RWPE1 (cell line): ENCODE results near the gene TMEM139.
"Not testable (repeated sequence)": the region's sequence is repeated elsewhere in the genome, so short reads cannot be mapped to it uniquely, and the experiment has no call there.

Source experiments
- CTCF ChIA-PET: fragments of 350-600 bp; sonication (Branson Sonifier 250); formaldehyde crosslinking; extraction: SDS; loops from one replicate; lab custom pipeline; 2021; lab: Yijun Ruan, JAX
- POLR2A ChIA-PET: fragments of 400-600 bp; formaldehyde crosslinking; extraction: SDS; loops from one replicate; lab custom pipeline; 2020; ENCODE audit warnings: antibody characterized with exemption; ENCODE audit not compliant: low non-redundant PET; lab: Yijun Ruan, JAX
- DNase-seq: peaks from one replicate; pipeline ENCODE4 v3.0.0; 2012; ENCODE audit warnings: low spot score
- H3K27ac ChIP-seq: fragments of 450-650 bp; 2 replicates; pipeline ENCODE4 v1.5.1; 2017
- TF ChIP-seq, protein P1 (sequence below): fragments of 450-650 bp; conservative IDR thresholded peaks from 2 replicates; pipeline ENCODE4 v1.5.1; 2017; ENCODE audit warnings: low read depth, mild to moderate bottlenecking

The TMEM139 gene

GRCh38 chr7:143263266-143264195 lies 21.2 kb upstream of the TMEM139 start, which contains the start of gene GSTK1:
TSS of gene GSTK1 (plus strand) at chr7:143263441. CDS start at chr7:143263514, 73 bp downstream.
- ChIA-PET POLR2A (interaction anchor here (0.7 kb wide), 1 partner anchor 390 kb away, joined by 3 read pairs; no protein-coding TSS in a partner anchor), CTCF (interaction anchor here (0.6 to 1.0 kb wide), 3 partner anchors 23 to 719 kb away, joined by 3 to 4 read pairs (median 3); no protein-coding TSS in a partner anchor)
- H3K27ac ChIP-seq, result peak within 1 kb of the TSS; percentile 74
- TF ChIP-seq, protein P1, sequence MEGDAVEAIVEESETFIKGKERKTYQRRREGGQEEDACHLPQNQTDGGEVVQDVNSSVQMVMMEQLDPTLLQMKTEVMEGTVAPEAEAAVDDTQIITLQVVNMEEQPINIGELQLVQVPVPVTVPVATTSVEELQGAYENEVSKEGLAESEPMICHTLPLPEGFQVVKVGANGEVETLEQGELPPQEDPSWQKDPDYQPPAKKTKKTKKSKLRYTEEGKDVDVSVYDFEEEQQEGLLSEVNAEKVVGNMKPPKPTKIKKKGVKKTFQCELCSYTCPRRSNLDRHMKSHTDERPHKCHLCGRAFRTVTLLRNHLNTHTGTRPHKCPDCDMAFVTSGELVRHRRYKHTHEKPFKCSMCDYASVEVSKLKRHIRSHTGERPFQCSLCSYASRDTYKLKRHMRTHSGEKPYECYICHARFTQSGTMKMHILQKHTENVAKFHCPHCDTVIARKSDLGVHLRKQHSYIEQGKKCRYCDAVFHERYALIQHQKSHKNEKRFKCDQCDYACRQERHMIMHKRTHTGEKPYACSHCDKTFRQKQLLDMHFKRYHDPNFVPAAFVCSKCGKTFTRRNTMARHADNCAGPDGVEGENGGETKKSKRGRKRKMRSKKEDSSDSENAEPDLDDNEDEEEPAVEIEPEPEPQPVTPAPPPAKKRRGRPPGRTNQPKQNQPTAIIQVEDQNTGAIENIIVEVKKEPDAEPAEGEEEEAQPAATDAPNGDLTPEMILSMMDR, result no peak
- peak; percentile 67 for DNase-seq

- peak overlapping the region; percentile 74 for H3K27ac ChIP-seq
- POLR2A ChIA-PET, result not testable (repeated sequence)
Observed at GRCh38 chr7:143264196-143264568, 20.6 kb upstream of the TMEM139 start.

GRCh38 chr7:143265017-143265693 lies 19.6 kb upstream of the TMEM139 start:
- H3K27ac ChIP-seq, result no peak overlapping the region
- POLR2A ChIA-PET, result no interaction called here
- DNase-seq, result no peak
- CTCF ChIA-PET, result no interaction called here
- TF ChIP-seq, protein P1, result no peak

More at GRCh38 chr7:143264196-143264568, 20.6 kb upstream of the TMEM139 start:
- DNase-seq, CTCF ChIA-PET: not testable (repeated sequence)

DNA sequence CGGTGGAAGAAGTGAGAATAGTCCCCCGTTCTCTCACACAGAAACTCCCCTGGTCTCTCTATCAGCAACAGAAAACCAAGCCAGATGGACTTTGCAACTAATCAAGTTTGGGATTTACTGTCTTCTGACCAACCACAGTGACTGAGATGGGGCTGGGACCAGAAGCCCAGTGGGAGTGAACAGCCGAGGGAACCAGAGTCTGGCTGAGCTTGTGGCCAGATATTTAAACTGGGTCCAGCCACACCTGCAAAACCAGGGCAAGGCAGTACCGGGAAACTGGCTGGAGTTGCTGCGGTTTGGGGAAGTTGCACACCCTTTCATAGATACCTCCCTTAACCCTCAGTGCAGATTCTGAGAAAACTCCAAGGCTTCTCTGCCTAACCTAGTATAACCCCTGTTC lies 15.5 kb upstream of the TMEM139 start:
- POLR2A ChIA-PET, result no interaction called here
- TF ChIP-seq, protein P1, result no peak
- CTCF ChIA-PET, result interaction anchor here (0.5 to 0.6 kb wide), 2 partner anchors 22 to 111 kb away, joined by 3 to 8 read pairs; no protein-coding TSS in a partner anchor
- no peak overlapping the region for H3K27ac ChIP-seq
- DNase-seq, result no peak

- TF ChIP-seq, protein P1, result no peak
- CTCF ChIA-PET, result no interaction called here
- POLR2A ChIA-PET, result no interaction called here
- H3K27ac ChIP-seq, result no peak overlapping the region
- no peak for DNase-seq
Observed at GRCh38 chr7:143271240-143271639, 13.5 kb upstream of the TMEM139 start.

DNA sequence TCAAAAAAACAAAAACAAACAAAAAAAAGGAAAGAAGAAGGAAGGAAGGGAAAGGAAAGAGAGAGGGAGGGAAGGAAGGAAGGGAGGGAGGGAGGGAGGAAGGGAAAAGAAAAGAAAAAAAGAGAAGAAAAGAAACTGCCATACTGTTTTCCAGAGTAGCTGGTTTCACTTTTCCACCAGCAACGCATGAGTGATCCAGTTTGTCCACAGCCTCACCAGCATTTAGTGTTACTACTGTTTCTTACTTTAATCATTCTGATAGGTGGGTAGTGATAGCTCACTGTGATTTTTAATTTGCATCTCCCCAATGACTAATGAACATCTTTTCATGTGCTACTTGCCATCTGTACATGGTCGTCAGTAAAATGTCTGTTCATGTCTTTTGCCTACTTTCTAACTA lies 11.9 kb upstream of the TMEM139 start:
- POLR2A ChIA-PET, result no interaction called here
- TF ChIP-seq, protein P1, result no peak
- DNase-seq, result no peak
- CTCF ChIA-PET, result no interaction called here
- no peak overlapping the region for H3K27ac ChIP-seq
